HEK293 (cell line): ENCODE data around the gene MINPP1.

Experiments
- OSR2 ChIP-seq: fragments of 450-650 bp; formaldehyde crosslinking; IDR thresholded peaks from 2 replicates; pipeline ENCODE4 v1.5.1; 2016; ENCODE audit warnings: missing biosample characterization, missing genetic modification characterization
- REPIN1 ChIP-seq: fragments of 450-650 bp; formaldehyde crosslinking; IDR thresholded peaks from 2 replicates; pipeline ENCODE4 v1.5.1; 2017; ENCODE audit warnings: missing biosample characterization, missing genetic modification characterization, low read depth
- YY2 ChIP-seq: fragments of 450-650 bp; formaldehyde crosslinking; IDR thresholded peaks from 2 replicates; pipeline ENCODE4 v1.5.1; 2016; ENCODE audit warnings: missing biosample characterization, missing genetic modification characterization
- ZBTB1 ChIP-seq: fragments of 450-650 bp; formaldehyde crosslinking; IDR thresholded peaks from 2 replicates; pipeline ENCODE4 v1.5.1; 2016; ENCODE audit warnings: missing biosample characterization, missing genetic modification characterization
- ZBTB48 ChIP-seq: fragments of 450-650 bp; formaldehyde crosslinking; IDR thresholded peaks from 2 replicates; pipeline ENCODE4 v1.5.1; 2016; ENCODE audit warnings: missing biosample characterization, missing genetic modification characterization
- ZNF221 ChIP-seq: fragments of 450-650 bp; formaldehyde crosslinking; IDR thresholded peaks from 2 replicates; pipeline ENCODE4 v1.5.1; 2017; ENCODE audit warnings: missing biosample characterization, missing genetic modification characterization, borderline replicate concordance
- ZNF621 ChIP-seq: fragments of 450-650 bp; formaldehyde crosslinking; IDR thresholded peaks from 2 replicates; pipeline ENCODE4 v1.5.1; 2017; ENCODE audit warnings: missing biosample characterization, missing genetic modification characterization
- ZNF76 ChIP-seq: fragments of 450-650 bp; formaldehyde crosslinking; IDR thresholded peaks from 2 replicates; pipeline ENCODE4; 2016; ENCODE audit warnings: low read depth, missing biosample characterization, missing genetic modification characterization, borderline replicate concordance
- TF ChIP-seq, protein P1 (sequence below): fragments of 450-650 bp; formaldehyde crosslinking; IDR thresholded peaks from 2 replicates; pipeline ENCODE4 v1.5.1; 2016; ENCODE audit warnings: missing biosample characterization, missing genetic modification characterization
- TF ChIP-seq, protein P2 (sequence below): fragments of 450-650 bp; formaldehyde crosslinking; IDR thresholded peaks from 2 replicates; pipeline ENCODE4 v1.5.1; 2016; ENCODE audit warnings: missing biosample characterization, missing genetic modification characterization
- TF ChIP-seq, protein P3 (sequence below): fragments of 450-650 bp; formaldehyde crosslinking; IDR thresholded peaks from 2 replicates; pipeline ENCODE4 v1.5.1; 2016; ENCODE audit warnings: missing biosample characterization, missing genetic modification characterization

GRCh38 chr10:87504640-87505365 lies at the start of gene MINPP1:
- no peak for TF ChIP-seq ZBTB48 (tag by site-specific recombination)
- TF ChIP-seq ZNF621 (tag by site-specific recombination) = no peak
- TF ChIP-seq YY2 (tag by site-specific recombination) = 0 out of 2 replicates have a peak, but pooled peaks have one; percentile 16
- no peak for TF ChIP-seq REPIN1
- TF ChIP-seq OSR2 (tag by site-specific recombination) = no peak
- TF ChIP-seq, protein P1, sequence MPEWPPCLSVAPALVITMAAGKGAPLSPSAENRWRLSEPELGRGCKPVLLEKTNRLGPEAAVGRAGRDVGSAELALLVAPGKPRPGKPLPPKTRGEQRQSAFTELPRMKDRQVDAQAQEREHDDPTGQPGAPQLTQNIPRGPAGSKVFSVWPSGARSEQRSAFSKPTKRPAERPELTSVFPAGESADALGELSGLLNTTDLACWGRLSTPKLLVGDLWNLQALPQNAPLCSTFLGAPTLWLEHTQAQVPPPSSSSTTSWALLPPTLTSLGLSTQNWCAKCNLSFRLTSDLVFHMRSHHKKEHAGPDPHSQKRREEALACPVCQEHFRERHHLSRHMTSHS = no peak
- no peak for TF ChIP-seq ZNF221
- no peak for TF ChIP-seq ZBTB1 (tag by site-specific recombination)
- TF ChIP-seq, protein P2, sequence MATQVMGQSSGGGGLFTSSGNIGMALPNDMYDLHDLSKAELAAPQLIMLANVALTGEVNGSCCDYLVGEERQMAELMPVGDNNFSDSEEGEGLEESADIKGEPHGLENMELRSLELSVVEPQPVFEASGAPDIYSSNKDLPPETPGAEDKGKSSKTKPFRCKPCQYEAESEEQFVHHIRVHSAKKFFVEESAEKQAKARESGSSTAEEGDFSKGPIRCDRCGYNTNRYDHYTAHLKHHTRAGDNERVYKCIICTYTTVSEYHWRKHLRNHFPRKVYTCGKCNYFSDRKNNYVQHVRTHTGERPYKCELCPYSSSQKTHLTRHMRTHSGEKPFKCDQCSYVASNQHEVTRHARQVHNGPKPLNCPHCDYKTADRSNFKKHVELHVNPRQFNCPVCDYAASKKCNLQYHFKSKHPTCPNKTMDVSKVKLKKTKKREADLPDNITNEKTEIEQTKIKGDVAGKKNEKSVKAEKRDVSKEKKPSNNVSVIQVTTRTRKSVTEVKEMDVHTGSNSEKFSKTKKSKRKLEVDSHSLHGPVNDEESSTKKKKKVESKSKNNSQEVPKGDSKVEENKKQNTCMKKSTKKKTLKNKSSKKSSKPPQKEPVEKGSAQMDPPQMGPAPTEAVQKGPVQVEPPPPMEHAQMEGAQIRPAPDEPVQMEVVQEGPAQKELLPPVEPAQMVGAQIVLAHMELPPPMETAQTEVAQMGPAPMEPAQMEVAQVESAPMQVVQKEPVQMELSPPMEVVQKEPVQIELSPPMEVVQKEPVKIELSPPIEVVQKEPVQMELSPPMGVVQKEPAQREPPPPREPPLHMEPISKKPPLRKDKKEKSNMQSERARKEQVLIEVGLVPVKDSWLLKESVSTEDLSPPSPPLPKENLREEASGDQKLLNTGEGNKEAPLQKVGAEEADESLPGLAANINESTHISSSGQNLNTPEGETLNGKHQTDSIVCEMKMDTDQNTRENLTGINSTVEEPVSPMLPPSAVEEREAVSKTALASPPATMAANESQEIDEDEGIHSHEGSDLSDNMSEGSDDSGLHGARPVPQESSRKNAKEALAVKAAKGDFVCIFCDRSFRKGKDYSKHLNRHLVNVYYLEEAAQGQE (tag by site-specific recombination) = no peak
- 0 out of 2 replicates have a peak, but pooled peaks have one; percentile 26 for TF ChIP-seq ZNF76
- TF ChIP-seq, protein P3, sequence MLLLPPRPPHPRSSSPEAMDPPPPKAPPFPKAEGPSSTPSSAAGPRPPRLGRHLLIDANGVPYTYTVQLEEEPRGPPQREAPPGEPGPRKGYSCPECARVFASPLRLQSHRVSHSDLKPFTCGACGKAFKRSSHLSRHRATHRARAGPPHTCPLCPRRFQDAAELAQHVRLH (tag by site-specific recombination) = no peak
